Loucy (cell line): Measurements from ENCODE around the gene SUCLG1.

Experiments used
- CTCF ChIP-seq: fragments of 200-600 bp; sonication (generic); conservative IDR thresholded peaks from 2 replicates; pipeline ENCODE4 v1.5.1; 2014; ENCODE audit warnings: mild to moderate bottlenecking, antibody characterized with exemption, low read length
- EZH2phosphoT487 ChIP-seq: fragments of 200-600 bp; IDR thresholded peaks from 2 replicates; pipeline ENCODE4 v1.6.1; 2018; ENCODE audit warnings: antibody characterized with exemption, mild to moderate bottlenecking, moderate library complexity, borderline replicate concordance

- no peak for TF ChIP-seq CTCF
- no peak for TF ChIP-seq EZH2phosphoT487
Observed at GRCh38 chr2:84496386-84496785, 37.3 kb upstream of the SUCLG1 start.
